ENCODE results near the gene RNF181.
"Not testable (repeated sequence)": the region's sequence is repeated elsewhere in the genome, so short reads cannot be mapped to it uniquely, and the experiment has no call there.

The RNF181 gene

DNA sequence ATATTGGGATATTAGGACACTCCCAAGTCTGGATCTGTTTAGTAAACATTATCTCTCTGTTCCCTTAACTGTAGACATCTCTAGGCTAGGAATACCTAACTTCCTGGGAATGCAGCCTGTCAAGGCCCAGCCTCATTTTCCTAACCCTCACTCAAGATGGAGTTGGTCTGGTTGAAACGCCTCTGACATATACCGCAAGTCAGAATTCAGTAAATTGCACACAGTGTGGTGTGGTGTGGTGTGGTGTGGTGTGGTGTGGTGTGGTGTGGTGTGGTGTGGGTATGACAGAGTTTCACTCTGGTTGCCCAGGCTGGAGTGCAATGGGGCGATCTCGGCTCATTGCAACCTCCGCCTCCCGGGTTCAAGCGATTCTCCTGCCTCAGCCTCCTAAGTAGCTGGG is 19.2 kb downstream of the RNF181 start:
- not testable (repeated sequence) for DNase-seq (ENCODE audit: low read depth in 2 of 2)

- no peak for DNase-seq (ENCODE audit: low read depth in 2 of 2)
Observed at GRCh38 chr2:85615413-85615728, 19.8 kb downstream of the RNF181 start.

- not testable (repeated sequence) for DNase-seq (ENCODE audit: low read depth in 2 of 2)
Observed at GRCh38 chr2:85617723-85618122, 22.2 kb downstream of the RNF181 start.

DNA sequence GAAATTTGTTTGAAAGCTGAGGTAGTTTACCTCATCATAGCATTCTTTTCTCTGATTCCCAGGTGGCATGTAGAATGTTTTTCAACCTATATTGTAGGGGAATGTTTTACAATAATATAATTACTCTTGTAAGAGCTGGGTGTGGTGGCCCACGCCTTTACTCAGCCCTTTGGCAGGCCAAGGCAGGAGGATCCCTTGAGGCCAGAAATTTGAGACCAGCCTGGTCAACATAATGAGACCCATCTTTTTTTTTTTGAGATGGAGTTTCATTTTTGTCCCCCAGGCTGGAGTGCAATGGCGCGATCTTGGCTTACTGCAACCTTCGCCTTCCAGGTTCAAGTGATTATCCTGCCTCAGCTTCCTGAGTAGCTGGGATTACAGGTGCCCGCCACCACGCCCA is 24.1 kb downstream of the RNF181 start:
- no peak for DNase-seq (ENCODE audit: low read depth in 2 of 2)

GRCh38 chr2:85621338-85621737 is 25.8 kb downstream of the RNF181 start:
- DNase-seq (ENCODE audit: low read depth in 2 of 2) = no peak

DNA sequence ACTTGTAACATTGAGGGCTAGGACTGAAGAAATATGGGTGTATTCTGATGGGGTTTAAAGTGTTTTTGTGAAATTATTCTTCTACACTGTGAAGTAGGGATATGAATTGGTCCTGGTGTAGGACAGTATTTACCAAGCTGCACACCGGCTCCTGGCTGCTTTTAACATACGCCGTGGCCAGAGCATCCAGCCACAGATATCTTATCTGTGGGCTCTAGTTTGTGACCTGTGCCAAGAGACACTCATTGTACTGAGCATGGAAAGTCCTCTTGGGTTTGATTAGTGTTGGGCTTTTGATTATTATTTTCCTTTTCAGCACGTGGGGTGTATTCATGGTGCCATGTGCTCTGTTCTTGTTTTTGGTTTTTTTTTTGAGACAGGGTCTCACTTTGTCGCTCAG is 28.4 kb downstream of the RNF181 start:
- DNase-seq (ENCODE audit: low read depth in 2 of 2) = no peak

GRCh38 chr2:85628658-85629057 is 33.1 kb downstream of the RNF181 start:
- no peak for DNase-seq (ENCODE audit: low read depth in 2 of 2)

GRCh38 chr2:85631316-85631715 is 35.8 kb downstream of the RNF181 start:
- no peak for DNase-seq (ENCODE audit: low read depth in 2 of 2)

GRCh38 chr2:85635011-85635410 is 39.5 kb downstream of the RNF181 start:
- no peak for DNase-seq (ENCODE audit: low read depth in 2 of 2)

DNA sequence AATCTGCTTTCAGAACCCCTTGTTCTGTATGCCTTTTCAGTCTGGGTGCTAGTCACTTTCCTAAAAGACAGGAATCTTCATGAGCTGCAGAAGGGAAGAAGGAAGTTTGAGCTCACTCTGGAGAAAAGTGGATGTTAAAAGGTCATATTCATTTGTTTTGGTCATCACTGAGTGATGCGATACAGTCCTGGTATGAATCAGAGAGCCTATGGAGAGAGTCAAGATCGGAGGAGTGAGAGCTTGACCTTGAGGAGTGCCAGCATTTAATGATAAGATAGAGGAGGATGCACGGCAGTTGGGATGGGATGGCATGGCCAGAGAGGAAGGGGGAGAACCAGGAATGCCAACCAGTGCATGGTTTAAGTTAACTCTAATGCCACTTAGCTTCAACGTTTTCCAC is 40.1 kb downstream of the RNF181 start:
- no peak for DNase-seq (ENCODE audit: low read depth in 2 of 2)

DNA sequence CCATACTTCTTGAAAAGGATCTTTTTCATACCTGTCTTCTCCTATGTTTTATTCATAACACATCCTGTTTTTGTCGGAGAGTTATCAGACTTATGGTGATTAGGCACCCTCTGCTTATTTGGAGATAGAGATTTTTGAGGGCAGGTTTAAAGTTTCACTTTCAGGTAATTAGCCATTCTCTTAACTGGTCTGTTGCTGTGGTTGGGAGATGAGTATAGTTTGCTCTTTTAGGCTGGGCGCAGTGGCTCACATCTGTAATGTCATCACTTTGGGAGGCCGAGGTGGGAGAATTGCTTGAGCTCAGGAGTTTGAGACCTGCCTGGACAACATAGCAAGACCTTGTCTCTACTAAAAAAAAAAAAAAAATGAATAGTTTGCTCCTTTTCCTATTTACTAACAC is 47.2 kb downstream of the RNF181 start:
- DNase-seq (ENCODE audit: low read depth in 2 of 2) = no peak

- DNase-seq (ENCODE audit: low read depth in 2 of 2) = no peak
Observed at GRCh38 chr2:85644909-85645308, 49.4 kb downstream of the RNF181 start.

- no peak for DNase-seq (ENCODE audit: low read depth in 2 of 2)
Observed at GRCh38 chr2:85646166-85646565, 50.6 kb downstream of the RNF181 start.

Data from activated CD8-positive, alpha-beta memory T cell treated with anti-CD3 and anti-CD28 coated beads for 4 hours (primary cell).